Measurements from ENCODE around the gene FGF14. TPM values are rescaled to one million over a fixed set of nuclear protein-coding genes. Genes with fewer than 3 reads are reported as not detected.
A peak's percentile ranks its signal among the peaks of the same experiment; 100 is the strongest.

The FGF14 gene
- total and polyA plus RNA-seq, 2 experiments from 2014 or later, result 0.03 TPM; not detected in 1

DNA sequence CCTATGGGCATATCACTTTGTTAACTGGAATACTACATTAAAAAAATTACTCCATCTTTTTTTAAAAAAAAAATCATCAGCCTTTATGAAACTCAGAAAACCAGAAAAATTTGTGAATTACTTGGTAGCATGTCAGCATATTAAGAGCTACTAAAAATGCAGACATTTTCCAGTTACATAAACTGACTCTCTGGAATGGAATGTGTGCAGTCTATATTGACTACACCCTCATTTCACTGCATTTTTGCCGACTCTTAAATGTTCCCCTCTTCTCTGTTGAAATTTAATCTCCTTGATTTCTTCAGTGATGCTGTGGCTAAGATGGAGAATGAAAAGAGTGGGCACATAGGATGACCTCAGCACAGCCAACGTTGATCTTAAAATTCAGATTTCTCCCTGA is 555.6 kb downstream of the FGF14 start (continued):
- no peak for TF ChIP-seq ETS1 (IDR thresholded peaks at IDR 0.05)
- TF ChIP-seq NANOG (IDR thresholded peaks at IDR 0.05; ENCODE audit: borderline replicate concordance), result no peak
- TF ChIP-seq, protein P1, sequence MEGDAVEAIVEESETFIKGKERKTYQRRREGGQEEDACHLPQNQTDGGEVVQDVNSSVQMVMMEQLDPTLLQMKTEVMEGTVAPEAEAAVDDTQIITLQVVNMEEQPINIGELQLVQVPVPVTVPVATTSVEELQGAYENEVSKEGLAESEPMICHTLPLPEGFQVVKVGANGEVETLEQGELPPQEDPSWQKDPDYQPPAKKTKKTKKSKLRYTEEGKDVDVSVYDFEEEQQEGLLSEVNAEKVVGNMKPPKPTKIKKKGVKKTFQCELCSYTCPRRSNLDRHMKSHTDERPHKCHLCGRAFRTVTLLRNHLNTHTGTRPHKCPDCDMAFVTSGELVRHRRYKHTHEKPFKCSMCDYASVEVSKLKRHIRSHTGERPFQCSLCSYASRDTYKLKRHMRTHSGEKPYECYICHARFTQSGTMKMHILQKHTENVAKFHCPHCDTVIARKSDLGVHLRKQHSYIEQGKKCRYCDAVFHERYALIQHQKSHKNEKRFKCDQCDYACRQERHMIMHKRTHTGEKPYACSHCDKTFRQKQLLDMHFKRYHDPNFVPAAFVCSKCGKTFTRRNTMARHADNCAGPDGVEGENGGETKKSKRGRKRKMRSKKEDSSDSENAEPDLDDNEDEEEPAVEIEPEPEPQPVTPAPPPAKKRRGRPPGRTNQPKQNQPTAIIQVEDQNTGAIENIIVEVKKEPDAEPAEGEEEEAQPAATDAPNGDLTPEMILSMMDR (conservative IDR thresholded peaks at IDR 0.05; ENCODE audit: low read depth in 2 of 2), result no peak
- TF ChIP-seq, protein P2, sequence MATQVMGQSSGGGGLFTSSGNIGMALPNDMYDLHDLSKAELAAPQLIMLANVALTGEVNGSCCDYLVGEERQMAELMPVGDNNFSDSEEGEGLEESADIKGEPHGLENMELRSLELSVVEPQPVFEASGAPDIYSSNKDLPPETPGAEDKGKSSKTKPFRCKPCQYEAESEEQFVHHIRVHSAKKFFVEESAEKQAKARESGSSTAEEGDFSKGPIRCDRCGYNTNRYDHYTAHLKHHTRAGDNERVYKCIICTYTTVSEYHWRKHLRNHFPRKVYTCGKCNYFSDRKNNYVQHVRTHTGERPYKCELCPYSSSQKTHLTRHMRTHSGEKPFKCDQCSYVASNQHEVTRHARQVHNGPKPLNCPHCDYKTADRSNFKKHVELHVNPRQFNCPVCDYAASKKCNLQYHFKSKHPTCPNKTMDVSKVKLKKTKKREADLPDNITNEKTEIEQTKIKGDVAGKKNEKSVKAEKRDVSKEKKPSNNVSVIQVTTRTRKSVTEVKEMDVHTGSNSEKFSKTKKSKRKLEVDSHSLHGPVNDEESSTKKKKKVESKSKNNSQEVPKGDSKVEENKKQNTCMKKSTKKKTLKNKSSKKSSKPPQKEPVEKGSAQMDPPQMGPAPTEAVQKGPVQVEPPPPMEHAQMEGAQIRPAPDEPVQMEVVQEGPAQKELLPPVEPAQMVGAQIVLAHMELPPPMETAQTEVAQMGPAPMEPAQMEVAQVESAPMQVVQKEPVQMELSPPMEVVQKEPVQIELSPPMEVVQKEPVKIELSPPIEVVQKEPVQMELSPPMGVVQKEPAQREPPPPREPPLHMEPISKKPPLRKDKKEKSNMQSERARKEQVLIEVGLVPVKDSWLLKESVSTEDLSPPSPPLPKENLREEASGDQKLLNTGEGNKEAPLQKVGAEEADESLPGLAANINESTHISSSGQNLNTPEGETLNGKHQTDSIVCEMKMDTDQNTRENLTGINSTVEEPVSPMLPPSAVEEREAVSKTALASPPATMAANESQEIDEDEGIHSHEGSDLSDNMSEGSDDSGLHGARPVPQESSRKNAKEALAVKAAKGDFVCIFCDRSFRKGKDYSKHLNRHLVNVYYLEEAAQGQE (IDR thresholded peaks at IDR 0.05; ENCODE audit: unreplicated experiment), result no peak
- no peak for TF ChIP-seq EZH2phosphoT487 (IDR thresholded peaks at IDR 0.05; ENCODE audit: unreplicated experiment)
- TF ChIP-seq EZH2 (IDR thresholded peaks at IDR 0.05; ENCODE audit: low read depth, unreplicated experiment), result no peak
- no peak for TF ChIP-seq POLR2AphosphoS5 (IDR thresholded peaks at IDR 0.05; ENCODE audit: low read depth)
- no peak for TF ChIP-seq STAT1 (IDR thresholded peaks at IDR 0.05; ENCODE audit: unreplicated experiment)
- no peak for TF ChIP-seq ZNF114 (CRISPR knock-in tag; IDR thresholded peaks at IDR 0.05)
- TF ChIP-seq JUNB (IDR thresholded peaks at IDR 0.05; ENCODE audit: unreplicated experiment), result no peak
- no peak for TF ChIP-seq ZNF331 (CRISPR knock-in tag; IDR thresholded peaks at IDR 0.05; ENCODE audit: low read depth)

DNA sequence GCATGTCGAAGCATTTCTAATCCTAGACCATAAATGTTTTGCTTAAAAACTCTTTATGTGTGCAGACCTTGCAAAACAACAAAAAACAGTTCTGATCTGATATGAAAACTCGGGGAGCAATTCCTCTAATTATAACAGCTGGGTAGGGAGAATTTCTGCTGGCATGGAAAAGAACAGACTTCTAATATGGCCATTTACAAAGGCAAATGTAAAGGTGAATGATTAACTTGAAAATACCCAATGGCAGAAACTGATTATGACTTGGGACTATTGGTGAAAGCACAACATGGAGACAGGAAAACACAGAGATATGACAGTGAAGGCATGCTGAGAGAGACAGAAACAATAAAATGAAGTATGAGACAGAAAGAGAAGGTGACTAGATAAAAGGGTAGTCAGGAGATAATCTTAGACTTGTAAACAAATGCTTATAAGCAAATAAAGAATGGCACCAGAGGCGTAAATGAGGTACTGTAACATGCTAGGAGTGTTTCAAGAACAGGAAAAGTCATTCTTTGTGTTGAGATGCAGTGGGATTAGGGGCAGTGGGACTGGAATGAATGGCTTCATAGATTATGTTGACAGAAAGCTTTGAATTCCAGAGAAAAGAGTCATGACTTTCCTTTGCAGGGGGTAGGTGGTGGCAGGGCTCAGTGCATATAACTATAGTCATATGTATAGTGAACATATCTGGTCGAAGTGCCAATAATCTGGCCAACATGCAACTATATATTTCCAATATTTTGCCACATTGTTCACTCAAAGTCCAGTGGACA is 556.4 kb downstream of the FGF14 start:
- no peak overlapping the region for H3K4me3 ChIP-seq
- DNase-seq (ENCODE audit: low spot score), result no peak
- no peak overlapping the region for H3K27ac ChIP-seq (ENCODE audit: low read depth)
- no peak for ATAC-seq
- peaks cover 13% of the 10 kb centered on the region for H3K4me1 ChIP-seq (ENCODE audit: insufficient read depth)
- H2AFZ ChIP-seq, result no peak overlapping the region
- no peaks in the 10 kb centered on the region for H3K36me3 ChIP-seq (ENCODE audit: insufficient read depth)
- Mint-ChIP-seq H3K27me3 (ENCODE audit: insufficient read depth, low read depth, poor library complexity) (no peaks in the 10 kb centered on the region), H3K4me1 (peaks cover 33% of the 10 kb centered on the region), H3K27ac (peak overlapping the region; percentile 2; the same call in 1 of the 2 replicates), H3K9me3 (no peaks in the 10 kb centered on the region), H3K36me3 (ENCODE audit: low read depth) (no peaks in the 10 kb centered on the region), H3K4me3 (no peak overlapping the region)
- no peaks in the 10 kb centered on the region for H3K27me3 ChIP-seq (ENCODE audit: insufficient read depth)
- TF ChIP-seq EZH2phosphoT487 (IDR thresholded peaks at IDR 0.05; ENCODE audit: unreplicated experiment), result no peak
- H3K79me2 ChIP-seq (replicated peaks; ENCODE audit: insufficient read depth), result no peaks in the 10 kb centered on the region
- H4K20me1 ChIP-seq (replicated peaks; ENCODE audit: insufficient read depth), result no peaks in the 10 kb centered on the region
- no peaks in the 10 kb centered on the region for H3K9me2 ChIP-seq (ENCODE audit: insufficient read depth)
- H3K4me2 ChIP-seq, result no peak overlapping the region
- H3F3A ChIP-seq (replicated peaks; ENCODE audit: low read depth), result no peaks in the 10 kb centered on the region

Measured in GM23338 (cell line).